ENCODE data around the gene CCDC14.
A peak's percentile ranks its signal among the peaks of the same experiment; 100 is the strongest.
"Not testable (repeated sequence)": the region's sequence is repeated elsewhere in the genome, so short reads cannot be mapped to it uniquely, and the experiment has no call there.

The CCDC14 gene

GRCh38 chr3:123960781-123961507 is at the start of gene CCDC14:
Gene CCDC14, minus strand, starts transcription at chr3:123961229. Its CDS starts 56 bp downstream, at chr3:123961173.
- no peak for TF ChIP-seq CTCF (IDR thresholded peaks at IDR 0.05; ENCODE audit: poor library complexity, severe bottlenecking)
- Histone ChIP-seq H3K36me3 (ENCODE audit: low read depth) (peaks cover 12% of the 10 kb centered on the region), H3K27ac (ENCODE audit: poor library complexity, severe bottlenecking) (peak within 1 kb of the TSS; percentile 61), H3K9me3 (ENCODE audit: severe bottlenecking) (no peaks in the 10 kb centered on the region), H3K4me3 (ENCODE audit: severe bottlenecking) (peak within 1 kb of the TSS; percentile 61), H3K27me3 (ENCODE audit: insufficient read depth, poor library complexity, severe bottlenecking) (no peaks in the 10 kb centered on the region), H3K4me1 (ENCODE audit: insufficient read depth, poor library complexity, severe bottlenecking) (peaks cover 8% of the 10 kb centered on the region)
- peak; percentile 96 for DNase-seq (ENCODE audit: low spot score)
- peak; percentile 100 for ATAC-seq (ENCODE audit: low read depth)

DNA sequence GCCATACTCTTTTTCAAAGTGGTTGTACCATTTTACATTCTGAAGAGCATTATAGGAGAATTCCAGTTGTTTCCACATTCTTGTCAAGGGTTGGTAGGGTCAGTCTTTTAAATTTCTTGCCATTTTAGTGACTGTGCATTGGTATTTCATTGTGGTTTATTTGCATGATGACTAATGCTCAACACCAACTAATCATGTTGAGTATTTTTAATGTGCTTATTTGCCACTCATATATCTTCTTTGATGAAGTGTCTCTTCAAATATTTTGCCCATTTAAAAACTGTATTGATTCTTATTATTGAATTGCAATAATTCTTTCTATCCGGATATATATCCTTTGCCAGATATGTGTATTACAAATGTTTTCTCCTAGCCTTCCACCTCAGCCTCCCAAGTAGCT is 47.3 kb upstream of the CCDC14 start:
- not testable (repeated sequence) for H3K4me3 ChIP-seq (ENCODE audit: severe bottlenecking); DNase-seq (ENCODE audit: low spot score); H3K36me3 ChIP-seq (ENCODE audit: low read depth); H3K9me3 ChIP-seq (ENCODE audit: severe bottlenecking); H3K27me3 ChIP-seq (ENCODE audit: insufficient read depth, poor library complexity, severe bottlenecking); H3K27ac ChIP-seq (ENCODE audit: poor library complexity, severe bottlenecking); H3K4me1 ChIP-seq (ENCODE audit: insufficient read depth, poor library complexity, severe bottlenecking)
- peak; percentile 48; the same call in 1 of the 3 replicates for ATAC-seq (ENCODE audit: low read depth)

GRCh38 chr3:124007186-124007585 is 46.2 kb upstream of the CCDC14 start:
- TF ChIP-seq CTCF (IDR thresholded peaks at IDR 0.05; ENCODE audit: poor library complexity, severe bottlenecking), result no peak
- Histone ChIP-seq H3K4me1 (ENCODE audit: insufficient read depth, poor library complexity, severe bottlenecking) (no peaks in the 10 kb centered on the region), H3K27ac (ENCODE audit: poor library complexity, severe bottlenecking) (no peak overlapping the region), H3K36me3 (ENCODE audit: low read depth) (no peaks in the 10 kb centered on the region), H3K9me3 (ENCODE audit: severe bottlenecking) (no peaks in the 10 kb centered on the region), H3K4me3 (ENCODE audit: severe bottlenecking) (no peak overlapping the region), H3K27me3 (ENCODE audit: insufficient read depth, poor library complexity, severe bottlenecking) (peaks cover 9% of the 10 kb centered on the region)
- DNase-seq (ENCODE audit: low spot score) (no peak), ATAC-seq (ENCODE audit: low read depth) (no peak)

DNA sequence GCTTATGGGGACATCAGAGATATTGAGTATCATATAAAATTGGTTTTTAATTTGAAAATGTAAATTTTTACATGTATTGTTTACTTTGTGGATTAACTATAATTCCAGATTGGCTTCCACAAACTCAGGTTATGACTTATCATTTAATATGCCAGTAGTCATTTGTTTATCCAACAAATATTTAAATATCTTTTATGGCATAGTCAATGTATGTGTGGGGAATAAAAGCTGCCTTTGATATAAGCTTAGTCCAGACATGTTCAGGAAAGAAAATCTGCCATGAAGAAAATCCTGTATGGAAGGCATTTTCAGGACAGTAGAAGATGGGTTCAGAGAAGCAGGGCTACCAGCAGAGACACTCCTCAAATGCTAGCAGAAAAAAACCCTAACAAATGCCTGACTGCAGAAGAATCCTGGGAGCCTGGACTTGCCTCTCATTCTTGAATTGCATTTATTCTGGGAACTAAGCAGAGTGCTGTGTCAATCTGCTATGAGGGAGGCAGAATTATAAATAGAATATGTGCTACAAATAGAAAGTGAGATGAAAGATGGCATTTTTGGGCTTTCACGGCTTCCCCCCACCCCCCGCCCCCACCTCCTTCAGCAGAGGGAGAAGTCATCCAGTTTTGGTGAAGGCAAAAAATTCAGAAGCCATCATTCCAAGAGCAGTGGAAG is 41.5 kb upstream of the CCDC14 start:
- not testable (repeated sequence) for H3K9me3 ChIP-seq (ENCODE audit: severe bottlenecking); ATAC-seq (ENCODE audit: low read depth); H3K36me3 ChIP-seq (ENCODE audit: low read depth); H3K4me3 ChIP-seq (ENCODE audit: severe bottlenecking); H3K27ac ChIP-seq (ENCODE audit: poor library complexity, severe bottlenecking); DNase-seq (ENCODE audit: low spot score); H3K4me1 ChIP-seq (ENCODE audit: insufficient read depth, poor library complexity, severe bottlenecking)
- peaks cover 18% of the 10 kb centered on the region for H3K27me3 ChIP-seq (ENCODE audit: insufficient read depth, poor library complexity, severe bottlenecking)

DNA sequence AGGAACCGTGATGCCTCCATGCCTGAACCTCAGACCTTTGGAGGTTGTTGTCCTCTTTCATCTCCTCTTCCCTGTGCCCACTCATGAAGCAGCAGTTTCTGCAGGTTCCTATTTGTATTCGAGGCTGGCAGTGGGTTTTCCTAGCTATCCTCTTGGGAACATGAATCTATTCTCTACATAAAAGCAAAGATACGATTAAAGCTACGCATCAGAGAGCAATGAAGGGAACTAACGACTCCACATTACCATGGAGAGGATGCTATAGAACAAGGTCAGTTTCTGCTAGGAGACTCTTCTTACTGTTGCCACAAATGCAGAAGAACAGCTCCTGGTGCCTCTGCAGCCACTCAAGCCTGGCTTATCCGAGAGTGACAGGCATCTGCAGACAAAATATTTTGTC is 40.3 kb upstream of the CCDC14 start:
- H3K9me3 ChIP-seq (ENCODE audit: severe bottlenecking); H3K27ac ChIP-seq (ENCODE audit: poor library complexity, severe bottlenecking); DNase-seq (ENCODE audit: low spot score); H3K4me3 ChIP-seq (ENCODE audit: severe bottlenecking); H3K4me1 ChIP-seq (ENCODE audit: insufficient read depth, poor library complexity, severe bottlenecking); H3K36me3 ChIP-seq (ENCODE audit: low read depth); ATAC-seq (ENCODE audit: low read depth): not testable (repeated sequence)
- peaks cover 19% of the 10 kb centered on the region for H3K27me3 ChIP-seq (ENCODE audit: insufficient read depth, poor library complexity, severe bottlenecking)

DNA sequence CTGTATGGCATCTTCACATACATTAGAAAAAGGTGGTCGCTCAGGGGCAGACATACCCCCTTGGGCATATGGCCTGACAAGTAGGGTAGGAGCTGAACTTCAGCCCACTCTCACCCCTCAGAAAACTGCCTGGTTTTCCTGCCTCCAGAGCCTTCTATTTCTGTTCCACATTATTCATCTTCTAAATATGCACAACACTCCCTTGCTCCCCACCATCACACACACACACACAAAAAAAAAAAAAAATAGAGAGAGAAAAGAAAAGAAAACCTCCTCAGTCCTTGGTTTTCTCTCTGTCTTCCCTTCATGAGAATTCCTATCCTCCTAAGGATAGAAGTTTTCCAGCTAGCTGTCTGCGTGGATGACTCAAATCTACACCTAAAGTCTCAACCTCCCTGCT is 36.5 kb upstream of the CCDC14 start:
- ATAC-seq (ENCODE audit: low read depth), result no peak

More for the DNA sequence above, 36.5 kb upstream of the CCDC14 start:
- no peaks in the 10 kb centered on the region for H3K36me3 ChIP-seq (ENCODE audit: low read depth)
- no peaks in the 10 kb centered on the region for H3K4me1 ChIP-seq (ENCODE audit: insufficient read depth, poor library complexity, severe bottlenecking)
- no peak for DNase-seq (ENCODE audit: low spot score)
- TF ChIP-seq CTCF (IDR thresholded peaks at IDR 0.05; ENCODE audit: poor library complexity, severe bottlenecking), result no peak
- H3K9me3 ChIP-seq (ENCODE audit: severe bottlenecking), result no peaks in the 10 kb centered on the region
- no peak overlapping the region for H3K4me3 ChIP-seq (ENCODE audit: severe bottlenecking)
- H3K27me3 ChIP-seq (ENCODE audit: insufficient read depth, poor library complexity, severe bottlenecking), result peaks cover 20% of the 10 kb centered on the region
- H3K27ac ChIP-seq (ENCODE audit: poor library complexity, severe bottlenecking), result no peak overlapping the region

All from RWPE2 (cell line).